Thyroid gland (tissue), 4 donors: ENCODE data around the gene MMP14. TPM values are rescaled to one million over a fixed set of nuclear protein-coding genes. Genes with fewer than 3 reads are reported as not detected.

Experiments used
- DNase-seq, 2 donors: peaks; one replicate each; pipeline ENCODE4 v3.0.0-alpha.2; 2019
- H3K27ac ChIP-seq, 3 donors: fragments of 200-600 bp; sonication (generic); 1 replicate in 2 of 3; 2 replicates in 1 of 3; pipeline ENCODE4 v1.5.1; 2016 to 2019; ENCODE audit warnings: mild to moderate bottlenecking in 1 of 3, moderate library complexity in 1 of 3
- H3K27me3 ChIP-seq: fragments of 200-600 bp; sonication (generic); one replicate; pipeline ENCODE4 v1.5.1; 2019
- H3K36me3 ChIP-seq, 2 donors: fragments of 200-600 bp; sonication (generic); one replicate each; pipeline ENCODE4 v1.5.1; 2016 to 2019
- H3K4me1 ChIP-seq, 2 donors: fragments of 200-600 bp; sonication (generic); one replicate each; pipeline ENCODE4 v1.5.1; 2017 to 2019
- H3K4me3 ChIP-seq, 3 donors: fragments of 200-600 bp; sonication (generic); replicated peaks in 1 of 3; 1 replicate in 2 of 3; 2 replicates in 1 of 3; pipeline ENCODE4 v1.5.1; 2016; ENCODE audit warnings: mild to moderate bottlenecking in 1 of 3
- H3K9me3 ChIP-seq: fragments of 200-600 bp; sonication (generic); one replicate; pipeline ENCODE4 v1.5.1; 2017
- CTCF ChIP-seq, 6 experiments: fragments of 200-600 bp in 3 of 6; fragments of 450-650 bp in 3 of 6; sonication (generic) in 3 of 6; IDR thresholded peaks; one replicate each; pipeline ENCODE4 v1.5.1; 2016 to 2019; ENCODE audit warnings: antibody characterized with exemption in 6 of 6, mild to moderate bottlenecking in 2 of 6, inconsistent platforms in 1 of 6, moderate library complexity in 1 of 6
- POLR2A ChIP-seq, 2 donors: fragments of 450-650 bp; IDR thresholded peaks; one replicate each; pipeline ENCODE4 v1.6.1; 2017; ENCODE audit warnings: antibody characterized with exemption in 2 of 2, mild to moderate bottlenecking in 2 of 2, moderate library complexity in 1 of 2
- WGBS, 2 donors: methylation state at CpG; one replicate each; pipeline ENCODE4 v1.1.5; 2017; 5-methylcytosine and 5-hydroxymethylcytosine counted together
- intact Hi-C: fragments of 100-400 bp; cut with DNase I; formaldehyde crosslinking; loops from one replicate; pipeline ENCODE4 v1.15.1; 2023
- total RNA-seq, 4 donors: library from RNA; depleted of rRNA; stranded (reverse); fragments of >200 nt; gene quantifications; one replicate each; pipeline ENCODE4 v1.2.3, GENCODE V29; 2016

The MMP14 gene
- total RNA-seq, 4 donors from 2014 or later, result 59.7 to 119 (median 88.5) TPM

GRCh38 chr14:22892488-22892887, 56.1 kb downstream of the MMP14 start:
- Histone ChIP-seq H3K27me3 (no peaks in the 10 kb centered on the region), H3K4me3 (no peak overlapping the region), H3K36me3 (no peaks in the 10 kb centered on the region), H3K9me3 (no peaks in the 10 kb centered on the region), H3K4me1 (peaks cover 4 to 13% of the 10 kb centered on the region in 2 donors), H3K27ac (no peak overlapping the region)
- no peak for DNase-seq
- intact Hi-C loops, result no loop called here
- 83 to 86% methylated on average over 7 of the region's 7 CpGs for WGBS, 2 donors
- TF ChIP-seq CTCF (IDR thresholded peaks at IDR 0.05), result no peak
- no peak for TF ChIP-seq POLR2A (IDR thresholded peaks at IDR 0.05)

- no peak overlapping the region for H3K27ac ChIP-seq
- H3K27me3 ChIP-seq, result no peaks in the 10 kb centered on the region
- no peak for DNase-seq
- peaks cover 4 to 7% of the 10 kb centered on the region in 2 donors for H3K4me1 ChIP-seq
- no peaks in the 10 kb centered on the region for H3K9me3 ChIP-seq
- no peaks in the 10 kb centered on the region for H3K36me3 ChIP-seq
- intact Hi-C loops, result no loop called here
- TF ChIP-seq CTCF (IDR thresholded peaks at IDR 0.05) (no peak), POLR2A (IDR thresholded peaks at IDR 0.05) (no peak)
- 96% methylated on average over 4 of the region's 4 CpGs for WGBS, 2 donors
- H3K4me3 ChIP-seq, result no peak overlapping the region
Measured at GRCh38 chr14:22893706-22894105, 57.3 kb downstream of the MMP14 start.

GRCh38 chr14:22895402-22895801, 59.0 kb downstream of the MMP14 start:
- H3K4me1 ChIP-seq, result peaks cover 7 to 15% of the 10 kb centered on the region in 2 donors
- no peaks in the 10 kb centered on the region for H3K9me3 ChIP-seq
- intact Hi-C loops, result no loop called here
- no peak for DNase-seq
- TF ChIP-seq POLR2A (IDR thresholded peaks at IDR 0.05) (no peak), CTCF (IDR thresholded peaks at IDR 0.05) (no peak)
- H3K27ac ChIP-seq, result no peak overlapping the region
- no peak overlapping the region for H3K4me3 ChIP-seq
- H3K36me3 ChIP-seq, result peaks cover 0 to 1% of the 10 kb centered on the region in 2 donors
- 92% methylated on average over 1 of the region's 1 CpG for WGBS, 2 donors
- H3K27me3 ChIP-seq, result no peaks in the 10 kb centered on the region

GRCh38 chr14:22896356-22896755, 60.0 kb downstream of the MMP14 start:
- intact Hi-C loops, result no loop called here
- TF ChIP-seq CTCF (IDR thresholded peaks at IDR 0.05) (no peak), POLR2A (IDR thresholded peaks at IDR 0.05) (no peak)
- peak overlapping the region; percentile 37 to 66 (median 50) for H3K27ac ChIP-seq
- peaks cover 8 to 11% of the 10 kb centered on the region in 2 donors for H3K36me3 ChIP-seq
- H3K27me3 ChIP-seq, result no peaks in the 10 kb centered on the region
- H3K9me3 ChIP-seq, result no peaks in the 10 kb centered on the region
- H3K4me3 ChIP-seq, result no peak overlapping the region
- peaks cover 7 to 15% of the 10 kb centered on the region in 2 donors for H3K4me1 ChIP-seq
- WGBS, 2 donors, result 17 to 18% methylated on average over 5 of the region's 5 CpGs
- peak; percentile 91 to 94 for DNase-seq

- Histone ChIP-seq H3K4me1 (peaks cover 7 to 15% of the 10 kb centered on the region in 2 donors), H3K27me3 (no peaks in the 10 kb centered on the region), H3K4me3 (no peak overlapping the region), H3K36me3 (peaks cover 12 to 15% of the 10 kb centered on the region in 2 donors), H3K27ac (peak overlapping the region in 2 of 3 donors; percentile 36 to 50), H3K9me3 (no peaks in the 10 kb centered on the region)
- no peak for DNase-seq
- whole genome bisulfite sequencing, 2 donors, result 23 to 33% methylated on average over 3 of the region's 3 CpGs
- intact Hi-C loops, result no loop called here
- TF ChIP-seq POLR2A (IDR thresholded peaks at IDR 0.05) (peak in 1 of 2 donors; percentile 28), CTCF (IDR thresholded peaks at IDR 0.05) (no peak)
Measured at GRCh38 chr14:22896760-22897159, 60.4 kb downstream of the MMP14 start.
